ENCODE measurements around the gene FAM120A. TPM values are rescaled to one million over a fixed set of nuclear protein-coding genes. Genes with fewer than 3 reads are reported as not detected.

The FAM120A gene
- polyA plus RNA-seq, 1 experiment: 89.4 TPM

DNA sequence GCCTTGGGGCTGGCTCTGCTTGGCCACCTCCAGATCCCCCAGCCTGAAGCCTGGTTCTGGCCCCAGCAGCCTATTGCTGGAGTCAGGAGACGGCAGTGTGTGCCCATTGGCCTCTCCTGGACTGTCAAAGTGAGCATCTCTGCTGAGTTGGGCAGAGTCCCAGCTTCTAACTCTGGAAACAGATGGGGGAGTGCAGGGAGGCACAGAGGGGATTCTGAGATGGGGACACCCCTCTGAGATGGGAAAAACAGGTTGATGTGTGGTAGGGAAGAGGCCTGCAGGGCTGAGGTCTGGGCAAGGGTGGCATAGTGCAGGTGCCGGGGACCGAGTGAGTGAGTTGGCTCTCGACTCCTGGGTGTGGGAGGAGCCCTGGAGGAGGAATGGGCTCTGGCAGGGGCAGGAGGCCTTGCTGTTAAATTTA, 152.4 kb downstream of the FAM120A start:
- Histone ChIP-seq H3K36me3 (ENCODE audit: control insufficient read depth, insufficient read depth, low read length) (no peaks in the 10 kb centered on the region), H3K4me3 (ENCODE audit: low read depth, low read length) (no peak overlapping the region), H3K27me3 (ENCODE audit: control insufficient read depth, insufficient read depth, low read length) (no peaks in the 10 kb centered on the region)
- ChIA-PET POLR2A (no interaction called here), CTCF (no interaction called here)
- TF ChIP-seq, protein P1, sequence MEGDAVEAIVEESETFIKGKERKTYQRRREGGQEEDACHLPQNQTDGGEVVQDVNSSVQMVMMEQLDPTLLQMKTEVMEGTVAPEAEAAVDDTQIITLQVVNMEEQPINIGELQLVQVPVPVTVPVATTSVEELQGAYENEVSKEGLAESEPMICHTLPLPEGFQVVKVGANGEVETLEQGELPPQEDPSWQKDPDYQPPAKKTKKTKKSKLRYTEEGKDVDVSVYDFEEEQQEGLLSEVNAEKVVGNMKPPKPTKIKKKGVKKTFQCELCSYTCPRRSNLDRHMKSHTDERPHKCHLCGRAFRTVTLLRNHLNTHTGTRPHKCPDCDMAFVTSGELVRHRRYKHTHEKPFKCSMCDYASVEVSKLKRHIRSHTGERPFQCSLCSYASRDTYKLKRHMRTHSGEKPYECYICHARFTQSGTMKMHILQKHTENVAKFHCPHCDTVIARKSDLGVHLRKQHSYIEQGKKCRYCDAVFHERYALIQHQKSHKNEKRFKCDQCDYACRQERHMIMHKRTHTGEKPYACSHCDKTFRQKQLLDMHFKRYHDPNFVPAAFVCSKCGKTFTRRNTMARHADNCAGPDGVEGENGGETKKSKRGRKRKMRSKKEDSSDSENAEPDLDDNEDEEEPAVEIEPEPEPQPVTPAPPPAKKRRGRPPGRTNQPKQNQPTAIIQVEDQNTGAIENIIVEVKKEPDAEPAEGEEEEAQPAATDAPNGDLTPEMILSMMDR (IDR thresholded peaks at IDR 0.05; ENCODE audit: insufficient read depth, low read depth, low read length): no peak
- no peak for DNase-seq (ENCODE audit: low read depth)

DNA sequence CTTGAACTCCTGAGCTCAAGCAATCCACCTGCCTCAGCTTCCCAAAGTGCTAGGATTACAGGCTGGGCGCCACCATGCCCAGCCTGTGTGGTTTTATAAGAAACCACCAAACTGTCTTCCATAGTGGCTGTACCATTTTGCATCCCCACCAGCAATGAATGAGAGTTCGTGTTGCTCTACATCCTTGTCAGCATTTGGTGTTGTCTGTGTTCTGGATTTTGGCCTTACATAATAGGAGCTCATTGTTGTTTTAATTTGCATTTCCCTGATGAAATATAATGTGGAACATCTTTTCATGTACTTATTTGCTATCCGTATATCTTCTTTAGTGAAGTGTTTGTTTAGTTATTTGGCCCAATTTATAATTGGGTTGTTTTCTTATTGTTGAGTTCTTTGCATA, 154.7 kb downstream of the FAM120A start:
- no peaks in the 10 kb centered on the region for H3K27me3 ChIP-seq (ENCODE audit: control insufficient read depth, insufficient read depth, low read length)
- CTCF ChIA-PET: no interaction called here
- no peaks in the 10 kb centered on the region for H3K36me3 ChIP-seq (ENCODE audit: control insufficient read depth, insufficient read depth, low read length)
- no peak for DNase-seq (ENCODE audit: low read depth)
- POLR2A ChIA-PET: no interaction called here
- no peak overlapping the region for H3K4me3 ChIP-seq (ENCODE audit: low read depth, low read length)
- TF ChIP-seq, protein P1 (IDR thresholded peaks at IDR 0.05; ENCODE audit: insufficient read depth, low read depth, low read length): no peak

DNA sequence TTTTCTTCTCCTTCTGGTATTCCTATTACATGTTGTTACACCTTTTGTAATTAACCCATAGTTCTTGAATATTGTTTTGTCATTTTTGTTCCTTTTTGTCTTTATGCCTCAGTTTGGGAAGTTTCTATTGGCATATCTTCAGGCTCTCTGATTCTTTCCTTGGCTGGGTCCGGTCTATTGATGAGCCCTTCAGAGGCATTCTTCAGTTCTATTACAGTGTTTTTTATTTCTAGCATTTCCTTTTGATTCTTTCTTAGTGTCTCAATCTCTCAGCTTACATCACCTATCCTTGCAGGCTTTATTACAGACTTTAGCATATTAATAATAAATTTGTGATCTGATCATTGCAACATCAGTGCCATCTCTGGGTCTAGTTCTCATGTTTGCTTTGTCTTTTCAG, 158.7 kb downstream of the FAM120A start:
- TF ChIP-seq, protein P1 (IDR thresholded peaks at IDR 0.05; ENCODE audit: insufficient read depth, low read depth, low read length): no peak
- CTCF ChIA-PET: no interaction called here
- H3K4me3 ChIP-seq (ENCODE audit: low read depth, low read length): no peak overlapping the region
- POLR2A ChIA-PET: no interaction called here
- DNase-seq (ENCODE audit: low read depth): no peak
- no peaks in the 10 kb centered on the region for H3K36me3 ChIP-seq (ENCODE audit: control insufficient read depth, insufficient read depth, low read length)
- H3K27me3 ChIP-seq (ENCODE audit: control insufficient read depth, insufficient read depth, low read length): no peaks in the 10 kb centered on the region

DNA sequence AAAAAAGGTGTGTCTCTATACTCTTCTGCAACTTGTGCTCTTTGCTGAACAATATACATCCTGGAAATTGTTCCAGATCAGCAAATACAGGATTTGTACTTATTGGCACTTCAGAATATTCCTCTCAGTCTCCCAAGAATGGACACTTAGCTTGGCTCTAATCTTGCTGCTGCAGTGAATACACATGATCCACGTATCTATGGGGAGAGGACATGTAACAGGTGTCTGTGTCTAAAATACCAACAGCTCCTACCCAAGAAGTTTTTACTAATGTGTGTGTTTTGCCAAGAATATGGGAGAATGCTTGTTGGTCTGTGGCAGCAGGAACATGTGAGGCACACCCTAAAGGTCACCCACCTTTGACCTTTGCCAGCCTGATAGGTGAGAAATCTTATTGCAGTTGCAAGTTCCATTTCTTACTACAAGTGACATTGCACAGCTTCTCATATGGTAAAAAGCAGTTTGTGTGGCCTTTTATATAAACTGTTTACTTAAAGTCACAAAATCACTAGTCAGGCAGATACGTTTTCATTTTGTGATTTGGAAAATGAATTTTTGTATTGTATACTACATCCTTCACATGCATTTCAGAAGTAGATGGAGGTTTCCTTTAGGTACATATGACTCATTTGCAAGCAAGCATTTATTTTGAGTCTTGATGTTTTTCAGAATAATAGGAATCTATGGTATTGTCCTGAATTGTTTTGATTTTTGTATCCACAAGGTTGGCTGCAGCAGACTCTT, 160.7 kb downstream of the FAM120A start:
- DNase-seq (ENCODE audit: low read depth): no peak
- H3K36me3 ChIP-seq (ENCODE audit: control insufficient read depth, insufficient read depth, low read length): no peaks in the 10 kb centered on the region
- POLR2A ChIA-PET: no interaction called here
- TF ChIP-seq, protein P1 (IDR thresholded peaks at IDR 0.05; ENCODE audit: insufficient read depth, low read depth, low read length): no peak
- no peaks in the 10 kb centered on the region for H3K27me3 ChIP-seq (ENCODE audit: control insufficient read depth, insufficient read depth, low read length)
- CTCF ChIA-PET: interaction anchor here (1.0 kb wide), 1 partner anchor 18 kb away, joined by 4 read pairs; no protein-coding TSS in a partner anchor
- H3K4me3 ChIP-seq (ENCODE audit: low read depth, low read length): no peak overlapping the region

DNA sequence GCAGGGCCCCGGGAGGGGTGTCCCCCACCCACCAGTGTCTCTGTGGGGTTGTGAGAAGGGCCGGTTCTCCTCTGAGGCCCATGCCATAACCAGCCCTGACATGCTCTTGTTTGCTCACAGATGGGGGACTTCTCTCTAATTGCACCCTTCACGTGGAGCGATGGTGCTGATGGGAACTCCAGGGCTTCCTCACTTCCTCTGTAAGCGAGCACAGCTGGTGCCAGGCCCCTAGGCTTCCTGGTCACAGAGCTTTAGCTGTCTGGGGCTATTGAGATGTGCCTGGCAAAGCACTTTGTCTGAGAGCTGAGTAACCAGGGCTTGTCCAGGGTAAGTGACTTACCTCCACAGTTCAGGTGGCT, 161.3 kb downstream of the FAM120A start:
- ChIA-PET CTCF (no interaction called here), POLR2A (no interaction called here)
- Histone ChIP-seq H3K4me3 (ENCODE audit: low read depth, low read length) (no peak overlapping the region), H3K36me3 (ENCODE audit: control insufficient read depth, insufficient read depth, low read length) (no peaks in the 10 kb centered on the region), H3K27me3 (ENCODE audit: control insufficient read depth, insufficient read depth, low read length) (no peaks in the 10 kb centered on the region)
- DNase-seq (ENCODE audit: low read depth): no peak
- TF ChIP-seq, protein P1 (IDR thresholded peaks at IDR 0.05; ENCODE audit: insufficient read depth, low read depth, low read length): no peak
